ENCODE results near the gene CNTNAP5.

CNTNAP5 gene

DNA sequence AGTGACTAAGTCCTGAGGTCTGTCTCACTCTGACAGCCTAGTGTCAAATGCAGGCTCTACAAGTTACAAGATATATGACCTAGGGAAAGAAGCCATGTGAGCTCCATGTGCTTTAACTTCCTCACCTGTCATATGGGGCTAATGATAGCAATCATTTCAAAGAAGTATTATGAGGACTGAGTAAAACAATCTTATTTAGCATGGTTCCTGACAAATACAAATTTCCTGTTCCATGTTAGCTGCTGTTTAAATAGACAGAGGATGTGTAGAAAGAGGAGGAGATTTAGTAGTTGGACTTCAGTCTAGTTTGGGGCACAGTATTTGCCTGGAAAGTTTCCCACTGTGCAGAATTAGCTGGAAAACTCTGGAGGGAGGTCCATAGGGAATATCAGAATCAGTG is 545.8 kb downstream of the CNTNAP5 start:
- no peak for DNase-seq

DNA sequence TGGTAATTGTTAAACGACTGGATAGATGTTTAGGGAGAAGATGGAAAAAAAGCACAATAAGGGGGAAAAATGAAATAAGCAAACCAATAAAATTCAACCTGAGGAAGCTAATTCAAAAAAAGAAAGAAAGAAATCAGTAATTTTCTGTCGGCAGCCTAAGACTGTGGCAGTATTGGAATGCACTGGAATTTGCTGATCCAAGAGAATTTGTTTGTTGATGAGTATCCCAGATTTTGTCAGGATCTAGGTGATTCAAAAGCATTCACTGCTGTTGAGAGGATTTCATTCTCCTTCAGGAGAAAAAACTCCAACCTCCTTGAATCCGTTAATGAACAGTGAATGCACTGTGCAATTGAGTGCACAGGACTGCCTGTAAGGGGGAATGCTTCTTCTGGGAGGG is 546.7 kb downstream of the CNTNAP5 start:
- no peak for DNase-seq

DNA sequence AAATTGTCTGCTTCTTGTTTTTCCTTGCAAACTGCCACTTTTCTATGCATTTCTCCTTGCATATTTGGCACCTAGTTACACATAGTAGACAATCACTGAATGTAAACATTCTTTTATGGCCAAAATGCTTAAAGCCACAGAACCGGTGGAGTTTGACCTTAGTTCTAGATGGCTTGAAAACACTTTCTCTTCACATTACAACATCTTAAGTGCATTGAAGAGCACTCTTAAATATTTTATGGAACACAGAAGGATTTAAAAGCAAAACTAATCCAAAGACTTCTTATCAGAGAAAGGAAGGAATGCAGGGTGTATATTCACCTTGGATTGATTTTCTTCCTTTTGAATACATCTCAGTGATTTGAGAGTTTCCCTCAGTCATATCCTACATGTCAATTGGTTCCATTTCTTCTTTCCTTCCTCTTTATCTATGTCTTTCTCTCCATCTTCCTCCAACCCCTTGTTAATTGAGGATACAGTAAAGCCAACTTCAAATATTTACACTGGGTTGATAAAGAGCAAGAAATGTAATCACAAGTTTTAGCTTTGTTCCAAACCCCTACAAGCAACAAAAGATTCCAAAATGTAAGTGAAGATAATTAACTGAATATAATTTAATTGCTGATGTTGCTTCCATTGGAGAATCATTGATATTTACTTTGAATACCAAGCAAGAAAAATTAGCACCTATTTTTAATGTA is 548.0 kb downstream of the CNTNAP5 start:
- no peak for DNase-seq

DNA sequence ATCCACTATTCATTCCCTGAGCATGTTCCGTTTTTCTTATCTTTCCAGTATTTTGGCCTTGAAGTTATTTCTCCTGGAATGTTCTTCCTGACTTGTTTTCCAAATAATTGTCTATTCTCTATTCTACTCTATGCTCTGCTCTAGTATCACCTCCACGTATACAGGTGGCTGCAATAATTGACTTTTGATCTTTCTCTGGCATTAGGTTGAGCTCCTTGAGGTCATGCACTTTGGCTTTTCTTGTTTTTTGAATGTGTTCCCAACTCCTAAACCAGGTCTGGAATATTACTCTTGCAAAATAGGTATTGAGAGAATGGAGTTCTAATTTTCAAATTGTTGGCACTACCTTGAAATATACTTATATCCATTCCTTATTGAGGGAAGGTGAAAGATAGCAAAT is 550.4 kb downstream of the CNTNAP5 start:
- no peak for DNase-seq

DNA sequence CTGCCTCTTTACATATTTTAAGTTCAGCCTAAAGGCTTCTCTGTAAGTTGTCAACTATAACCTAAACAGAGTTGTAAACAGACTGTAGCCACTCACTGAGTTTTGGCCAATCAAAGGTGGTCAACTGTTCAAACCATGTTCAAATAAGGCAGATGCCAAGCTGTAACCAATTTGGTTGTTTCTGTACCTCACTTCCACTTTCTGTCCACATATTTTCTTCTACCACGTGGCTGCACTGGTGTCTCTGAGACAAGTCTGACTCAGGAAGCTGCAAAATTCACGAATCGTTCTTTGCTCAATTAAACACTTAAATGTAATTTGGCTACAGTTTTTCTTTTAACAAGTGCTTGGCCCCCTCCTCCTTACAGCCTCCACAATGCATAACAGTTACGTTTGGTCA is 555.2 kb downstream of the CNTNAP5 start:
- no peak for DNase-seq

DNA sequence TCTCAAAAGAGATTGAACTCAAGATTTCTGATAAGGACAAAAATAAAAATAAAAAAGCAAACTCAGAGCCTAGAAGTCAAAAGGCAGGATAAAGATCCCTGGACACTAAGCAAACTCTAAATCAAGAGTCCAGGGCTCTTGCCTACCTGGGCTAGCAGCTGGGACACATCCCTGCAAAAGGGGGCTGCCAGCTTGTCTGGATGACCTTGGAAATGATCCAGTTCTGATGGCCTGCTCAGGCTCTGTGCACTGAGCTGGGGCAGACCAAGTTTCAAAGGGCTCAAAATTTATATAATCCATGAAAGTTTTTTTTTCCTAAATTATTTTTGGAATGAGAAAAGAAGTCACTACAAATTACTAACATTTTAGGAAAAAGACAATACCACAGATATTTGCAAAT is 557.3 kb downstream of the CNTNAP5 start:
- no peak for DNase-seq

DNA sequence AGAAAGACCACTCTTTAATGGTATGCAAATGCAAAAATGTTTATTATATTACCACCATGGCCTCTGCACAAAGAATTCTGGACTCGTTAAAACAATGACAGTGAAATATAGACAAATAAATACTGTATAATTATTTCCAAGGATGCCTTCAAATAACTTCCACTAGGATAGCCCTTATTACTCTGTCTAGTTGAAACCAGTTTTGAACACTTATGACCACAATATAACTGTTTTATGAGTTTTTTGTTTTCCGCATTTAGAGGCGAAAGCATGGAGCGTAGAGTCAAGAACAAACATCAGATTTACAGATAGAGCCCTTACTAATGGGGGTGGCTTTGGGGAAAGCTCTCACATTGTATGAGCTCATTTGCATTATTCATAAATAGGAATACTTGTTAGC is 559.5 kb downstream of the CNTNAP5 start:
- DNase-seq = no peak

DNA sequence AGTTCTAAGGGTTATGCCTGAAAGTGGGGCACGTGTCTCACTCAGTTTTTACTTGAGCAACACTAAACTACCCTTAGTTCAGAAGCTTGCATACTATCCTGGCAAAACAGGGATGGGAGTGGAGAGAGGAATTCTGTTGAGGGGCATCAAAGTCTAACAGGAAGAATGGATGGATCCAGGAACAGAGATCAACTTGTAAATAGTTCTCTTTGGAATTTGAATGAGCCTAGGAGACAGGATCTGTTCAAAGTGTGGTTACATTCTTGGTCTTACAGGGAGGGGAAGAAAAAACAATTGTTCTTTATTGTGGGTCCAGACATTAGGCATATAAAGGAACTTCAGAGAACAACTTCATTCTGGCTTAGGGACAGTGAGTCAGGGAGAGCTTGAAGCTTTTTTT is 560.2 kb downstream of the CNTNAP5 start:
- no peak for DNase-seq

DNA sequence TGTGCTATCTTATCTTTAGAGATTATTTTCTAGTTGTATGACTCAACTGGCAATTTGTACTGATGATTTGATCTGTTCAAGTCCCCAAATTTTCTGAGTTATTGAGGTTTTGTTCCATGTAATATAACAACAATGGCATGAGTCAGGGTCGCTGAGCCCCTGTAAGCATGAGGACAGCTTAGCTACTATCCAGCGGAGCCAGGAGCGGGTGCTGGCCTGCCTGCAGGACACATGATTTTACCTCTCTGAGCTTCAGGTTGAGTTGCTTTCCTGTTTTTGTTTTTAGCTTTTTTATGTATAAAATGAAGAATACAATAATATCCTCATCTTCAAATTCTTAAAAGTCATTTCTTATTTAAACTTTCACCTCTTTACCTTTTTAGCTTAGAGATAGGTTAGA is 561.1 kb downstream of the CNTNAP5 start:
- no peak for DNase-seq

DNA sequence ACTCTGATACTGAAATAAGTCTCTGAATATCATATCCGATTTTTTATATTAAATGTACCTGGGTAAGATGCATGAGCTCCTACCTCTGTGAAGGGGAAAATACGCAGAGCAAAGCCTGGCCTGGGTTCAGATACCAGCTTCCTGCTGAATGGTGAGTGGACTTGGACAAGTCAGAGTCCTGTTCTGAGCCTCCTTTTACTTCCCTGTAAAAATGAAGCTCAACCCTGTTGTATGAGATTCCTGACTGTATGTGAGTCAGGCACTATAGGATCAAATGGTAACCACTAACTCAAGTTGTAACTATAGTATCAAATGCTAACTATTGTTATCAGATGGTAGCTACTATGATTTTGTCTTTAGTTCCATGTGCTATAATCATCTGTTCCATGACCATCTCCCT is 561.7 kb downstream of the CNTNAP5 start:
- no peak for DNase-seq

DNA sequence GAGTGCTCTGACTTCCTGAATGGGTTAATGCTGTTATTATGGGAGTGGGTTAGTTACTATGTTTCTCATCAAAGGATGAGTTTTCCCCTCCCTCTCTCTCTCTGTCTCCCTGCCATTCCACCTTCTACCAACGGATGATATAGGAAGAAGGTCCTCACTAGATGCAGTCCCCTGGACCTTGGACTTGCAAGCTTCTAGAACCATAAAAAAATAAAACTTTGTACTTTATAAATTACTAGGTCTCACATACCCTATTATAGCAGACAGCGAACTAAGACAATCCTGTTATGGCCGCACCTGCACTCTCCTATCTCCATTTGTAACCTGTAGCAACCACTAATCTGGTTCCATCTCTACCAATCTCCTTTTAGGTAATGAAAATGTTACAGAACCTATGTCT is 564.9 kb downstream of the CNTNAP5 start:
- no peak for DNase-seq

DNA sequence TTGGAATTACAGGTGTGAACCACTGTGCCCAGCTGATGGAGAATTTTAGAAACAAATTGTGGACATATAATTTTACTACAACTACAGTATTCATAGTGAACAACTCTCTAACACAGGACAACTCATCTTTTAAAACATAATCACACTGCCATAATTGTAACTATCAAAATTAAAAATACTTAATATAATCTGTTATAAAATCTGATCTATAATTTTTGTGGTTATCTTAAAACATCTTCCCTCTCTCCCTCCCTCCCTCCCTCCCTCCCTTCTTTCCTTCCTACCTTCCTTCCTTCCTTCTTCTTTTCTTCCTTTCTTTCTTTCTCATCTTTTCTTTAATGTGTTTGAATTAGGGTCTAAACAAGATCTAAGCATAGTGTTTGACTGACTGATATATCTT is 577.7 kb downstream of the CNTNAP5 start:
- no peak for DNase-seq

DNA sequence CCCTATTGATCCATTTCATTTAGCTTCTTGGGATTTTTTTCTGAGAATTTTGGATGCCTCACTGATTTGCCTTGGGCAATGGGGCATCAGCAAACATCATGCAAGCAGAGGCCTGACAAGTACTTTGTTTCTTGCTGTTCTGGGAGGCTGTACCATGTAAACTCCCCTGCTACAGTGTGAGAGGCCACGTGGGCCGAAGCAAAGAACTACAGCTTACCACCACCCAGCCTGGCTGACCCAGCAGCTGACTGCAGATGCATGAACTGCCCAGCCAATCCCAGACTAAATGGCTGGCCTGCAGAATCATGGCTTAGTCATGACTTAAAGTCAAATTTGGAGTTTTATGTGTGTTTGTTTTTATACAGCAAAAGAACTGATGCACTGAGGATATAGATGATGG is 579.9 kb downstream of the CNTNAP5 start:
- no peak for DNase-seq

DNA sequence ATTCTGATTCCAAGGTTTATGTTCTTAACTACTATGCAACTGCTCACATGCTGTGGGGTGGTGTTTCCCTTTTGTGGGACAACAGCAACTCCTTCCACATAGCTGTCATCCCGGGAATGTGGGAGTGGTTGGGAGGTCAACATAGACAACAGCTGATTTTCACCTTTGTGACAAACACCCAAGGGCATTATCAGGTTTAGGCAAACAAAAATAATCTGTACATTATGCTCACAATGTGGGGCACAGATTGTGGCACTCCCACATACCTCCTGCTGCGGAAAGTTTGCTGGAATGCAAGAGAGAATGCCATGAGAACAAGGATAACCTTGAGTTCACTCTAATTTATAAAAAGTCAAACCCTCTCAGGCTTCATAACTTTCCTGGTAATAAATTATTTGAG is 582.6 kb downstream of the CNTNAP5 start:
- no peak for DNase-seq

DNA sequence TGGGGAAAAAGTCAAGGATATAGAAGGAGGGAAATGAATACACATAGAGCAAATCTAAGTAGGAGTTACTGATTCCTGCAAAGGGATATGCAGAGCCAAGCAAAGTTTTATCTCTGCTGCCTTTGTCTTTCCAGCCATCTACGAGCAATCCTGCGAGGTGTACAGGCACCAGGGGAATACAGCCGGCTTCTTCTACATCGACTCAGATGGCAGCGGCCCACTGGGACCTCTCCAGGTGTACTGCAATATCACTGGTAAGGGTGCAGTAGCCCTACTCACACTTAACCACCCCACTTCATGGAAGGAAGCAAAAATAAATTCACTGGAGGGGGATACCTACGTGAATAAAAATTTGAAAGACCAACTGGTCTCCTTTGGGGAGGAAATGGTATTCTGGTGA is 584.6 kb downstream of the CNTNAP5 start:
- DNase-seq = no peak

DNA sequence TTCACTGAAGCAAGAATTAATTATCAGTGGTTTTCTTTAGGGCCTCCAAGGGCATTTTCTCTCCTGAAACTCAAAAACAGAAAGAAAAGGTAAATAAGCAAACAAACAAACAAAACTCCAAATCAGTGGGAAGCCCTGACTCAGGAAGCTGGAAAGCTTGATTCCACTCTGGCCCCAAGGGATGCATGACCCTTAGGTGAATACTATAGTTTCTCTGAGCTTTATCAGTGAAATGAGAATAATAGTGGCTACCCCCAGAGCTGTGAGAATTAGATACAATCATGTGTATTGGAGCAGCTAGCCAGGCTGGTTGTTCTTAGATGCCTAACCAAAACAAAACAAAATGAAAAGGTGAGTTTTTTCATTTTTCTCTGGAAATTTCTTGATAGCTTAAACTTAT is 585.1 kb downstream of the CNTNAP5 start:
- DNase-seq = no peak

DNA sequence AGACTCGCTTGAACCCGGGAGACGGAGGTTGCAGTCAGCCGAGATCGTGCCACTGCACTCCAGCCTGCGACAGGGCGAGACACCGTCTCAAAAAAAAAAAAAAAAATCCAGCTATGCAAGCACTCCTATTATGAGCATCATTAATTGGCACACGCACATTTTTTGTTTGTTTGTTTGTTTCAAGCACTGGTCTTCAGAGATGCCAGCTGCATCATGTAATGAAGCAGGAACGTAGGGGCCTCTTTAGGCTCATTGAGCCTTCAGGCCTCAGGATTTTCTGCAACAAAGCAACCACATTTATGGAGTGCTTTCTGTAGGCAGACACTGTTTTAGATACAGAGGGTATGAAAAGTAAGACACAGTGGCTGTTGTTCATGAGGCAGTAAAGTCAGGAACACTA is 585.8 kb downstream of the CNTNAP5 start:
- DNase-seq = no peak

DNA sequence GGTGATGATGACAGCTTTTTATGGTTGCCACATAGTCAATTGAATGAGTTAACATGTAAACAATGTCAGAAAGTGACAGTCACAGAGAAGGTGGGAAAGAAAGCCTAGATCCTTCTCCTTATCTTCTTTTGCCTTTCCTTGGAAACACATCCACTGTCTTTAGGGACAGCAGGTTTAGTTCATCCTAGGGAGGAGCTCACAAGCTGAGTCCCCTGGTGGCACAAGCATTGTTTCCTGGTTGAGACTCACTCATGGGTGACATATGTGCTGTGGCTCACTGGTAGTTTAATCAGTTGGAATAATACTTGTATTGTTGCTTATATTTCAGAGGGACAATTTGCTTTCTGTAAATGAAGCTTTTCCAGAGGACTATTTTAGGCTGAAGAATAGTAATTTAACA is 598.5 kb downstream of the CNTNAP5 start:
- no peak for DNase-seq

DNA sequence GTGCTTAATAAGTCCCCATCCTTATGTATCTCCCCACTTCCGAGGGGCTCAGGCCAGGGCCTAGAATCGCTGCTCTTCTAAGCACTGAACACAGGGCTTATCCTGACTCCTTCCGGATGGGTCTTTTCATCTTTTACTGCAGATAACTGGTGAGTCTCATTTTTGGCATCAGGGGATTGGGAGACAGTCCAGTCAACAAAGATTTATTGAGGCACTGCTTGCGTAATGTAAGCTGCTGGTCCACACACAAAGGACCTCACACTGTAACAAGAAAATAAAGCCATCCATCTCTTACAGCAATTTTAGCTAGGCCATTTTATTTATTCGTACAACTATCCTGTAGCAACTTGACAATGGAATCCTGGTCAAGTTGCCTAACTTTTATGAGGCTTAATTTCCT is 600.5 kb downstream of the CNTNAP5 start:
- DNase-seq = no peak

DNA sequence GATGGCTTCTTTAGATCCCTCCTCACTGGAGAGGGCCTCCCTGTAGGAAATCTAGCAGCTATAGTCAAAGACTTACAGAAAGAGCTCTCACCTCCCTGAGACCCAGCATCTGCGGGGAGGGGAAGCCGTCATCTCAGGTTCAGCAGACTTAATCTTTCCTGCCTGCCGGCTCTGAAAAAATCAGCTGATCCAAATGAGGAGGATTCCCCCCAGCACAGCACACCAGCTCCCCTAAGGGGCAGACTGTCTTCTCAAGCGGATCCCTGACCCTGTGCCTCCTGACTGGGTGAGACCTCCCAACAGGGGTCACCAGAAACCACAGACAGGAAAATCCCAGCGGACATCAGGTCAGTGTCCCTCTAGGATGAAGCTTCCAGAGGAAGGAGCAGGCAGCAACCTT is 601.9 kb downstream of the CNTNAP5 start:
- DNase-seq = no peak

DNA sequence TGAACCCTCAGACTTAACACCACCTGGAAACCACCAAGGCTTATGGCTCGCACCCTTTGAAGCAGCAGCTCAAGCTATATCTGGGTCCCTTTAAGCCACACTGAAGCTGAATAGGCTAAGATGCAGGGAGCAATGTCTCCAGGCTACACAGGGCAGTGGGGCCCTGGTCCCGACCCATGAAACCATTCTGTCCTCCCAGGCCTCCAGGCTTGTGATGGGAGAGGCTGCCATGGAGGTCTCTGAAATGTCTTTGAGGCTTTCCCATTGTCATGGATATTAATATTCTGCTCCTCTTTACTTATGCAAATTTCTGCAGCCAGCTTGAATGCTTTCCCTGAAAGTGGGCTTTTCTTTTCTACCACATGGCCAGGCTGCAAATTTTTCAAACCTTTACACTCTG is 608.7 kb downstream of the CNTNAP5 start:
- no peak for DNase-seq

DNA sequence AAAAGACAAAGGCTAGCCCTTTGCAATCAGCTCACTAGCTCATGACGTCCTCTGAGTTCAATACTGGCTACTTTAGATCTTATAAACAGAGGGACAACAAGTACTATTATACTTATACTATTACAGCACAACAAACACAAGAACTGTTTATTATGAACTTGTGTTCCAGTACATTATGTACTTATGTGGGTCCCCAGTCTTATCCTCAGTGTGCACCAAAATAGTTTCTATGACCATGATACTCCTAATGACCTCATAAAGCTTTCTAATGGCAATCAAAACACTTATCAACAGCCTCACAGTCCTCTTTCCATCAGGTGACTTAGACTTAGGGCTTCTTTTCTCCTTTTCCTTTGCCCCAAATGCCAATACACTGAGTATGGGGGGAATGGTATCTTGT is 614.4 kb downstream of the CNTNAP5 start:
- no peak for DNase-seq

DNA sequence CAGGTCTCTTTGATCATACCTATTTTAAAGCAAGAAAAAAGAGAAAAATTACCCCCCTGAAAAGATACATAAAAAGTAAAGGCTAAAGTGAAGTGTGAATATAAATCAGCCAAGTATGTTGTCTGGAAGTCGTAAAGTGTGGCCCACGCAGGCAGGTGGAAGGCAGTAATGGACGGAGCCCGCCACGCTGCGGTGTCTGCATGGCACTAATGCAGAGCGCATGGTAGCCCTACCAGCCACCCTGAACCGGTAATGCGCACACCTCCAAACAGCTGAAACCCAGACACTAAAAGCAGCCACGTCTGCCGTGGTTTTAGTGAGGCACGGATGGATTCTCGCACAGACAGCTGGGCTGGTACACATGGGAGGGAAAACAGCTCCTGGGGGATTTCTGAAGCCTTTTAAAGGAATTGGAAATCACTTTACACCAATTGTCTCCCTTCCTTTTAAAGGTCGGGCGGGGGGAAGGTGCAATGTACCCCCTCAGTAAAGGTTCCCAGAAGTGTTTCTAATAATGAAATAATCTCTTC is 615.2 kb downstream of the CNTNAP5 start:
- no peak for DNase-seq

DNA sequence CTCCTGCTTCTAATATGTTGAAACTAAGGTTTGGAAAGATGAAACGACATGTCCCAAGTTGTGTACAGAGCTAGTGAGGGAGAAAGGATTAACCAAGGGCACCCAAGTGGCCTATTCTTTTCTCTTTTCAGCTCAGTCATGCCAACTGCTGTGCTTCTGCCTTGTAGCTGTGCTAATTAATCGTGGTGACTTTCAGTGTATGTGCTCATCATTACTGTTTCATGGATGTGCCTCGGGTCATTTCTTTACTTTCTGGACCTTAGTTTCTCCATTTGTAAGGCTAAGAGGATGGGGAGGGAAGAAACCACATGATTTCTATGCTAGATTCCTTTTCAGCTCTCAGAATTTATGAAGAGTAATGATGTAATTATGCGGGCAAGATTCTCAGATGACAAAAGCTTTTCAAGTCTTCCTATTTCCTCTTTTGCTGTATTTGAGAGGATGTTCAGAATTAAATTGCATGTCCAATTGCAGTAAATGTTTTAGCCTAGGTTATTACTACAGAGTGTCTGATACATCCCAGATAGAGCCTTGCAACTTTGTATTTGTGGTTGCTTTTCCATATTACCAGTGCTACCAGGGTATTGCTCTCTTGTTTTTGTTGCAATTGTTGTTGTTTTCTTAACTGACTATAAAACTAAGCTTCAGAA is 621.2 kb downstream of the CNTNAP5 start:
- no peak for DNase-seq

DNA sequence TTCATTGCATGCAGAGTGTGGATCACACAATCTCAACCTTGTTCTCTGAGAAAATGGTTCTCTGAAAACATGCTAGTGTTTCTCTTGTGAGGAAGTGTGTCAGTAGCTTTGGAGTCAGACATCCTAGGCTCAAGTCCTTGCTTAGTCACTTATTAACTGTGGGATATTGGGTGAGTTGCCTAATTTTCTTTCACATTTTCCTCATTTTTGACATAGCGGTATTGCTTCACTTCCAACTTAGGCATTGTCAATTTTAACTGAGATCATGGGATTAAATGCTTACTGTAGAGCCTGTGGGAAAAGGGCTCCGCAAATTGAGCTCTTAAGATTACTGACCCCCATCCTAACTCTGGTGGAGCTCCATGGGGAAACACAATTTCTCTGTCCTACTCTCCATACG is 622.2 kb downstream of the CNTNAP5 start:
- DNase-seq = no peak
